ENCODE measurements around the gene LARP6. TPM values are rescaled to one million over a fixed set of nuclear protein-coding genes. Genes with fewer than 3 reads are reported as not detected.
A peak's percentile ranks its signal among the peaks of the same experiment; 100 is the strongest.

LARP6 gene
- total and polyA plus RNA-seq, 2 of the 13 experiments (the other 11 are each of a cell fraction or from before 2014, with no cell fraction given): 2.9 to 8.2 TPM

DNA sequence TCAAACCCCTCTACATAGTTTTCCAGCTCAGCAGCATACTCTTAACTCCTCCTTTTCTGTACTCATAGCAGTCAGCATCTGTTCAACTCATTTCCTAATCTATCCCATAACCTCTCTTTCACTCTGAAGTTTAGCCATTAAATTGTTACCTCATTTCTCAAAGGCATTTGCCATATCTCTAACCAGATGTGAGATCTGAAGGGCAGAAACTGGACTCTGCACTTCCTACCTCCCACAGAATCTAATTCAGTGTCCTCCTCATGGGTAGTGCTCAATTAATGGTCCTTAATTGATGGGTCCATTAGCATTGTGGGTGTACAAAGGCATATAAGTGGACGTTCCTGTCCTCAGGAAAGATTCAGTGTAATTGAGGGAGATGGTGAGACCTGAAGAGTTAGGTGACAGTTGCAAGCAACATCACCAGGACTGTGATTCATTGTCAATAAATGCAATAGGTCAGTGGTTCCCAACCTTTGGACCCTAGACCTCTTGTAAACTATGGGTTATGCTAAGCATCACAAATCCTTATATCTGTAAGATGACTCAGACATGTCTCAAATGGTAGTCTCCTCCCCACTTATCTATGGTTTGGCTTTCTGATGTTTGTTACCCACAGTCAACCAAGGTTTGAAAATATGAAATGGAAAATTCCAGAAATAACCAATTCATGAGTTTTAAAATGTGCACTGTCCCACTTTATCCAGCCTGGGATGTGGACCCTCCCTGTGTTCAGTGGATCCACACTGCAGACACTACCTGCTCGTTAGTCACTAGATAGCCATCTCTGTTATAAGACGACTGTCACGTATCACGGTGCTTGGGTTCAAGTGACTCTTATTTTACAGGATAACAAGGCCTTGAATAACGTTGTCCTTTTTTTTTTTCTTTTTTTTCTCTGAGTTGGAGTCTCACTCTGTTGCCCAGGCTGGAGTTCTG, 65.6 kb downstream of the LARP6 start (continued):
- TF ChIP-seq PRPF4 (IDR thresholded peaks at IDR 0.05; ENCODE audit: low read depth, low read length, poor library complexity, severe bottlenecking) (no peak), ZNF83 (CRISPR knock-in tag; IDR thresholded peaks at IDR 0.05; ENCODE audit: borderline replicate concordance) (no peak), TEAD3 (CRISPR knock-in tag; optimal IDR thresholded peaks at IDR 0.05; ENCODE audit: borderline replicate concordance) (peak; percentile 84), SMARCC2 (IDR thresholded peaks at IDR 0.05) (peak; percentile 80), KDM4B (CRISPR knock-in tag; IDR thresholded peaks at IDR 0.05) (no peak), NFKB2 (CRISPR knock-in tag; IDR thresholded peaks at IDR 0.05; ENCODE audit: borderline replicate concordance) (no peak), ATF7 (IDR thresholded peaks at IDR 0.05) (0 out of 2 replicates have a peak, but pooled peaks have one; percentile 22), ATF7 (CRISPR knock-in tag; IDR thresholded peaks at IDR 0.05) (no peak), PITX1 (CRISPR knock-in tag; IDR thresholded peaks at IDR 0.05) (no peak), MAFG (CRISPR knock-in tag; IDR thresholded peaks at IDR 0.05) (no peak), ZSCAN12 (CRISPR knock-in tag; IDR thresholded peaks at IDR 0.05) (no peak), FOXK1 (CRISPR knock-in tag; IDR thresholded peaks at IDR 0.05; ENCODE audit: borderline replicate concordance, low read depth) (peak; percentile 66; the same call in 1 of the 2 replicates), NFATC3 (CRISPR knock-in tag; IDR thresholded peaks at IDR 0.05) (no peak)
- TF ChIP-seq, protein P1, sequence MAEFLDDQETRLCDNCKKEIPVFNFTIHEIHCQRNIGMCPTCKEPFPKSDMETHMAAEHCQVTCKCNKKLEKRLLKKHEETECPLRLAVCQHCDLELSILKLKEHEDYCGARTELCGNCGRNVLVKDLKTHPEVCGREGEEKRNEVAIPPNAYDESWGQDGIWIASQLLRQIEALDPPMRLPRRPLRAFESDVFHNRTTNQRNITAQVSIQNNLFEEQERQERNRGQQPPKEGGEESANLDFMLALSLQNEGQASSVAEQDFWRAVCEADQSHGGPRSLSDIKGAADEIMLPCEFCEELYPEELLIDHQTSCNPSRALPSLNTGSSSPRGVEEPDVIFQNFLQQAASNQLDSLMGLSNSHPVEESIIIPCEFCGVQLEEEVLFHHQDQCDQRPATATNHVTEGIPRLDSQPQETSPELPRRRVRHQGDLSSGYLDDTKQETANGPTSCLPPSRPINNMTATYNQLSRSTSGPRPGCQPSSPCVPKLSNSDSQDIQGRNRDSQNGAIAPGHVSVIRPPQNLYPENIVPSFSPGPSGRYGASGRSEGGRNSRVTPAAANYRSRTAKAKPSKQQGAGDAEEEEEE (CRISPR knock-in tag; IDR thresholded peaks at IDR 0.05; ENCODE audit: borderline replicate concordance): no peak
- TF ChIP-seq, protein P2, sequence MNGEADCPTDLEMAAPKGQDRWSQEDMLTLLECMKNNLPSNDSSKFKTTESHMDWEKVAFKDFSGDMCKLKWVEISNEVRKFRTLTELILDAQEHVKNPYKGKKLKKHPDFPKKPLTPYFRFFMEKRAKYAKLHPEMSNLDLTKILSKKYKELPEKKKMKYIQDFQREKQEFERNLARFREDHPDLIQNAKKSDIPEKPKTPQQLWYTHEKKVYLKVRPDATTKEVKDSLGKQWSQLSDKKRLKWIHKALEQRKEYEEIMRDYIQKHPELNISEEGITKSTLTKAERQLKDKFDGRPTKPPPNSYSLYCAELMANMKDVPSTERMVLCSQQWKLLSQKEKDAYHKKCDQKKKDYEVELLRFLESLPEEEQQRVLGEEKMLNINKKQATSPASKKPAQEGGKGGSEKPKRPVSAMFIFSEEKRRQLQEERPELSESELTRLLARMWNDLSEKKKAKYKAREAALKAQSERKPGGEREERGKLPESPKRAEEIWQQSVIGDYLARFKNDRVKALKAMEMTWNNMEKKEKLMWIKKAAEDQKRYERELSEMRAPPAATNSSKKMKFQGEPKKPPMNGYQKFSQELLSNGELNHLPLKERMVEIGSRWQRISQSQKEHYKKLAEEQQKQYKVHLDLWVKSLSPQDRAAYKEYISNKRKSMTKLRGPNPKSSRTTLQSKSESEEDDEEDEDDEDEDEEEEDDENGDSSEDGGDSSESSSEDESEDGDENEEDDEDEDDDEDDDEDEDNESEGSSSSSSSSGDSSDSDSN (CRISPR knock-in tag; IDR thresholded peaks at IDR 0.05): no peak
- TF ChIP-seq, protein P3, sequence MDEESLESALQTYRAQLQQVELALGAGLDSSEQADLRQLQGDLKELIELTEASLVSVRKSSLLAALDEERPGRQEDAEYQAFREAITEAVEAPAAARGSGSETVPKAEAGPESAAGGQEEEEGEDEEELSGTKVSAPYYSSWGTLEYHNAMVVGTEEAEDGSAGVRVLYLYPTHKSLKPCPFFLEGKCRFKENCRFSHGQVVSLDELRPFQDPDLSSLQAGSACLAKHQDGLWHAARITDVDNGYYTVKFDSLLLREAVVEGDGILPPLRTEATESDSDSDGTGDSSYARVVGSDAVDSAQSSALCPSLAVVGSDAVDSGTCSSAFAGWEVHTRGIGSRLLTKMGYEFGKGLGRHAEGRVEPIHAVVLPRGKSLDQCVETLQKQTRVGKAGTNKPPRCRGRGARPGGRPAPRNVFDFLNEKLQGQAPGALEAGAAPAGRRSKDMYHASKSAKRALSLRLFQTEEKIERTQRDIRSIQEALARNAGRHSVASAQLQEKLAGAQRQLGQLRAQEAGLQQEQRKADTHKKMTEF (CRISPR knock-in tag; IDR thresholded peaks at IDR 0.05): 0 out of 2 replicates have a peak, but pooled peaks have one; percentile 33
- TF ChIP-seq, protein P4, sequence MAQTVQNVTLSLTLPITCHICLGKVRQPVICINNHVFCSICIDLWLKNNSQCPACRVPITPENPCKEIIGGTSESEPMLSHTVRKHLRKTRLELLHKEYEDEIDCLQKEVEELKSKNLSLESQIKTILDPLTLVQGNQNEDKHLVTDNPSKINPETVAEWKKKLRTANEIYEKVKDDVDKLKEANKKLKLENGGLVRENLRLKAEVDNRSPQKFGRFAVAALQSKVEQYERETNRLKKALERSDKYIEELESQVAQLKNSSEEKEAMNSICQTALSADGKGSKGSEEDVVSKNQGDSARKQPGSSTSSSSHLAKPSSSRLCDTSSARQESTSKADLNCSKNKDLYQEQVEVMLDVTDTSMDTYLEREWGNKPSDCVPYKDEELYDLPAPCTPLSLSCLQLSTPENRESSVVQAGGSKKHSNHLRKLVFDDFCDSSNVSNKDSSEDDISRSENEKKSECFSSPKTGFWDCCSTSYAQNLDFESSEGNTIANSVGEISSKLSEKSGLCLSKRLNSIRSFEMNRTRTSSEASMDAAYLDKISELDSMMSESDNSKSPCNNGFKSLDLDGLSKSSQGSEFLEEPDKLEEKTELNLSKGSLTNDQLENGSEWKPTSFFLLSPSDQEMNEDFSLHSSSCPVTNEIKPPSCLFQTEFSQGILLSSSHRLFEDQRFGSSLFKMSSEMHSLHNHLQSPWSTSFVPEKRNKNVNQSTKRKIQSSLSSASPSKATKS (CRISPR knock-in tag; IDR thresholded peaks at IDR 0.05): no peak
- TF ChIP-seq, protein P5, sequence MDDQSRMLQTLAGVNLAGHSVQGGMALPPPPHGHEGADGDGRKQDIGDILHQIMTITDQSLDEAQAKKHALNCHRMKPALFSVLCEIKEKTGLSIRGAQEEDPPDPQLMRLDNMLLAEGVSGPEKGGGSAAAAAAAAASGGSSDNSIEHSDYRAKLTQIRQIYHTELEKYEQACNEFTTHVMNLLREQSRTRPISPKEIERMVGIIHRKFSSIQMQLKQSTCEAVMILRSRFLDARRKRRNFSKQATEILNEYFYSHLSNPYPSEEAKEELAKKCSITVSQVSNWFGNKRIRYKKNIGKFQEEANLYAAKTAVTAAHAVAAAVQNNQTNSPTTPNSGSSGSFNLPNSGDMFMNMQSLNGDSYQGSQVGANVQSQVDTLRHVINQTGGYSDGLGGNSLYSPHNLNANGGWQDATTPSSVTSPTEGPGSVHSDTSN (CRISPR knock-in tag; IDR thresholded peaks at IDR 0.05; ENCODE audit: borderline replicate concordance): no peak
- TF ChIP-seq, protein P6, sequence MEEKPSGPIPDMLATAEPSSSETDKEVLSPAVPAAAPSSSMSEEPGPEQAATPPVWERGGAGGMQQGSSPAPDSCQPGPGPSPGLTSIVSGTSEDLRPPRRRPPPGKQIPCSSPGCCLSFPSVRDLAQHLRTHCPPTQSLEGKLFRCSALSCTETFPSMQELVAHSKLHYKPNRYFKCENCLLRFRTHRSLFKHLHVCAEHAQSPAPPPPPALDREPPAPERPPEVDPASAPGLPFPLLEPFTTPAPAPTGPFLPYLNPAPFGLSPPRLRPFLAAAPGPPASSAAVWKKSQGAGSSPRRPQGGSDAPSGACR (CRISPR knock-in tag; IDR thresholded peaks at IDR 0.05): no peak
